Brain microvascular endothelial cell (primary cell): ENCODE measurements around the gene KRT72.

Experiments used
- DNase-seq: peaks from one replicate; pipeline ENCODE4 v3.0.0-alpha.2; 2020
- H3K27ac ChIP-seq: fragments of 250-450 bp; sonication (Bioruptor Pico); 2 replicates; pipeline ENCODE4 v1.5.1; 2020; ENCODE audit warnings: mild to moderate bottlenecking, moderate library complexity
- H3K27me3 ChIP-seq: fragments of 250-450 bp; sonication (Bioruptor Pico); replicated peaks from 2 replicates; pipeline ENCODE4 v1.5.1; 2020; ENCODE audit warnings: mild to moderate bottlenecking
- H3K36me3 ChIP-seq: fragments of 250-450 bp; sonication (Bioruptor Pico); replicated peaks from 2 replicates; pipeline ENCODE4 v1.5.1; 2020; ENCODE audit warnings: mild to moderate bottlenecking
- H3K4me3 ChIP-seq: 2 replicates; pipeline ENCODE4 v1.5.1; 2011; ENCODE audit warnings: low read depth, mild to moderate bottlenecking, control low read depth, low read length, moderate library complexity
- in situ Hi-C: cut with HindIII; loops from 2 replicates; pipeline ENCODE4 v1.10.0; 2017; ENCODE audit warnings: low sequenced_read_pairs, low pct_ligation_motif_present
- TF ChIP-seq, protein P1 (sequence below): IDR thresholded peaks from 2 replicates; pipeline ENCODE4 v1.5.1; 2011; ENCODE audit warnings: low read depth, mild to moderate bottlenecking, moderate library complexity, low read length, control low read depth, inconsistent platforms; ENCODE audit errors: missing control alignments

Gene KRT72

DNA sequence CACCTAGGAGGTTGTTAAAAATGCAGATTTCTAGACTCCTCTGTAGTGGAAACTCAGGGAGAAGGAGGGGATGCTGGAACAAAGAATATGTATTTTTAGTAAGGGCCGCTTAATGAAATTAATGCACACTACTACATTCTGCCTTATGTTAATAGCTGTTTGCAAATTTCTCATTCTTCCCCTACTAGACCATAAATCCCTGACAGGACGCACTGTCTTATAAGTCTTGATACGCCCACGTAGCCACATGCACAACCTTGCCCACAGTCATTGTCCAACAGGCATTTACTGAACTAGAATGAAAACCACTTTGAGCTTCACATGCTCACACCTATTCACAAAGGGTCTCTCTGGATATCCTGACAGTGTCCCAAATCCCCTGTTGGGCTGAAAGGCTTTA, 40.2 kb upstream of the KRT72 start:
- no peak for DNase-seq
- no peak overlapping the region for H3K4me3 ChIP-seq
- no peaks in the 10 kb centered on the region for H3K36me3 ChIP-seq
- H3K27ac ChIP-seq: no peak overlapping the region
- TF ChIP-seq, protein P1, sequence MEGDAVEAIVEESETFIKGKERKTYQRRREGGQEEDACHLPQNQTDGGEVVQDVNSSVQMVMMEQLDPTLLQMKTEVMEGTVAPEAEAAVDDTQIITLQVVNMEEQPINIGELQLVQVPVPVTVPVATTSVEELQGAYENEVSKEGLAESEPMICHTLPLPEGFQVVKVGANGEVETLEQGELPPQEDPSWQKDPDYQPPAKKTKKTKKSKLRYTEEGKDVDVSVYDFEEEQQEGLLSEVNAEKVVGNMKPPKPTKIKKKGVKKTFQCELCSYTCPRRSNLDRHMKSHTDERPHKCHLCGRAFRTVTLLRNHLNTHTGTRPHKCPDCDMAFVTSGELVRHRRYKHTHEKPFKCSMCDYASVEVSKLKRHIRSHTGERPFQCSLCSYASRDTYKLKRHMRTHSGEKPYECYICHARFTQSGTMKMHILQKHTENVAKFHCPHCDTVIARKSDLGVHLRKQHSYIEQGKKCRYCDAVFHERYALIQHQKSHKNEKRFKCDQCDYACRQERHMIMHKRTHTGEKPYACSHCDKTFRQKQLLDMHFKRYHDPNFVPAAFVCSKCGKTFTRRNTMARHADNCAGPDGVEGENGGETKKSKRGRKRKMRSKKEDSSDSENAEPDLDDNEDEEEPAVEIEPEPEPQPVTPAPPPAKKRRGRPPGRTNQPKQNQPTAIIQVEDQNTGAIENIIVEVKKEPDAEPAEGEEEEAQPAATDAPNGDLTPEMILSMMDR: no peak
- H3K27me3 ChIP-seq: peaks cover 12% of the 10 kb centered on the region
- in situ Hi-C loops: loop anchor here (25.0 kb wide), 1 partner anchor 221 kb away; no protein-coding TSS in a partner anchor

DNA sequence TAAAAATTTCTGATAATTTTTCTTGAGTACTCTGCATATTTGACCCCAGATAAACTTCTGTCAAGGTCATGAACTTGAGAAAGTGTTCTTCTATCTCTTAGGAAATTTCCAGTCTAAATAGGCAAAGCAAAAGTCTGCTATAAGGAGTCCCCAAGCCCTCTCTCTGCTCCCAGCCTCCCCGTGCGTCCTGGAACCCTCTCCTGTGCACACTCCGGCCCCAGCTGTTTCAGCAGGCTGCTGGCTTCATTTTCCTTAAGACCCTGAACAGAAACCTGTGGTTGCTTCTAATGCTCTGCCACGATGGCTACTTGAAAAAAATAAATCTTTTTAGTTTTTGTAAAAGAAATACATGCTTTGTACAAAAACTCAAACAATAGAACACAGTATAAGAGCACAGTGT, 36.0 kb upstream of the KRT72 start:
- Histone ChIP-seq H3K27ac (no peak overlapping the region), H3K4me3 (no peak overlapping the region), H3K36me3 (no peaks in the 10 kb centered on the region), H3K27me3 (peaks cover 11% of the 10 kb centered on the region)
- TF ChIP-seq, protein P1: no peak
- DNase-seq: no peak
- in situ Hi-C loops: loop anchor here (25.0 kb wide), 1 partner anchor 225 kb away; no protein-coding TSS in a partner anchor

DNA sequence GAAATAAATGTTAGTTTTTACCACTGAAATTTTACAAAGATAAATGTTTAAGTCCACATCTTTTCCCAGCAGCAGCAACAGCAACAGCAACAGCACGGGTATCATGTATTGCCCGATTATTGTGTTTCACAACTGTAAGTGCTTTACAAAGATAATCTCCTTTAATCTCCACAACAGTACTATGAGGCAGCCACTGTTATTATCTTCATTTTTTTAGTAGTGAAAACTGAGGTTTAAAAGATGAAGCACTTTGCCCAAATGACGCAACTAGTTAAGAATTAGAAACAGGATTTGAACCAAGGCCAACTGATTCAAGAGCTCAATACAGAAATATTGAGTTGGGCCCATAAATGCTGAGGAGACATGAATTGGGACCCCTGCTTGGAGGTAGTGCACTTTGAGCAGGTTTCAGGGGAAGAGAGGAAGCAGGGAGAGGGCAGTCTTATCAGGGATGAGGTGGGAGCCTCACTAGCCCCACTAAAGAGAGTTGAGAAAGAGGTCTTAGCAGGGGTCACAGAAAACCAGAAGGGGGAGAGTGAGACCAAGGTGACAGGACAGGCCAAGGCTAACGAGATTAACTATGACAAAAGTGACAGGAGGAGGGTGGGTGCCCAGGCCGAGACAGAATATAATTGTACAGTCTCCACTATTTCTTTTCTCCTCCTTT, 35.5 kb upstream of the KRT72 start:
- TF ChIP-seq, protein P1: no peak
- H3K36me3 ChIP-seq: no peaks in the 10 kb centered on the region
- in situ Hi-C loops: loop anchor here (25.0 kb wide), 1 partner anchor 226 kb away; no protein-coding TSS in a partner anchor
- no peak overlapping the region for H3K4me3 ChIP-seq
- DNase-seq: no peak
- peaks cover 9% of the 10 kb centered on the region for H3K27me3 ChIP-seq
- H3K27ac ChIP-seq: no peak overlapping the region

DNA sequence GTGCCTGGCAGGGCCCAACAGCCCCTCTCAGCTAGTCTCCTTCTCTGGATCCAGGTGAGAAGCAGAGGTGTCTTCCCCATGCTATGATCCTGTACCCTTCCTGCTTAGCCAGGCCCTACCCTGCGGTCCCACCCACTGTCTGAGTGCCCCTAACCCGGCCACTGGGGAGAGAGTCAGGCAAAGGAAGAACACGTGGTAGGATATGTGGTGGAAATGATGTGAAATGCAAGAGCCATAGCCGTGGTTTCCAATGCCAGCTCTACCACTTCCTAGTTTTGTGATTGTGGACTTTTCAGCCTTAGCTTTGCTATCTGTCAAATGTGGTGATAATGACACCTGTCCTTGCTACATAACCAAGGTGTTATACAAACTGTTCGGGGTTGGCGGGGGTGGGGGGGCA, 34.9 kb upstream of the KRT72 start:
- TF ChIP-seq, protein P1: no peak
- Histone ChIP-seq H3K36me3 (no peaks in the 10 kb centered on the region), H3K27me3 (peaks cover 7% of the 10 kb centered on the region), H3K4me3 (no peak overlapping the region), H3K27ac (no peak overlapping the region)
- DNase-seq: no peak
- in situ Hi-C loops: loop anchor here (25.0 kb wide), 1 partner anchor 226 kb away; no protein-coding TSS in a partner anchor

DNA sequence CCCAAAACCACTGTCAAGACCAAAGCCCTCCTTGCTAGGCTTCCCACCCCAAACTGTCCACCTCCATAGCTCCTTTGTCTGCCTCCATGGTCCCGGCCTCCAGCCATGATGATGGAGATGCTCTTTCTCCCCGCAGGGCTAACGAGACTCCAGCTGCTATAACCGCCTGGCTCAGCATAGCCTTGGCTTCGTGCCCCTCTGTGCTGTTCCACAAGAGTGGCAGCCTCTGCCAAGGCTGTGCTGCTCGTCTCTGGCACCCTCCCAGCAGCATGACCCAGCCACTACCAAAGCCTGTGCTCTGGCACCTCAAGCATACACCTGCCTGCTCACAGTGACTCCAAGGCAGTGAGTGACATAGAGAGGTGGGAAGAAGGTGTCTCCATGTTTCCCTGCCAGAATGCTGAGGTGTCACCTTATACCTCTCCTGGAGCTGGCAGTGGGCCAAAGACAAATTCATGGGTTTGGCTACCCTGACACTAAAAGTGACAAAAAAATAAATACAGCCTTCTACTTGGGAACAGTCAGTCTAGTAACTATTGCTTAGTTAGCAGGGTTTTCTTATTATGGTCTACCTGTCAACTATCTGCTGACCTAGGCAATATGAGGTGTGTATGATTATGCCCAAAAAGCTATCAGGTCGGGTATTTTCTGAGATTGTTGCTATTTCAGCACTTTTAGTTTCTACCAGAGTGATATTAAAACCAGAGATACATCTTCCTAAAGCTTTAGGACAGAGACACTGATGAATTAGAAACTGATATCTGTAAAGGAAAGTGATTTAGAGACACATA, 33.2 kb upstream of the KRT72 start:
- in situ Hi-C loops: loop anchor here (25.0 kb wide), 1 partner anchor 228 kb away; no protein-coding TSS in a partner anchor
- DNase-seq: no peak
- Histone ChIP-seq H3K27ac (no peak overlapping the region), H3K36me3 (no peaks in the 10 kb centered on the region), H3K27me3 (peaks cover 3% of the 10 kb centered on the region), H3K4me3 (no peak overlapping the region)
- TF ChIP-seq, protein P1: no peak
